Measurements from ENCODE around the gene REXO1.

The REXO1 gene

GRCh38 chr19:1856345-1856697 is 8.0 kb upstream of the REXO1 start:
- H3K27ac ChIP-seq (ENCODE audit: extremely low read depth, low read depth, low read length) = no peak overlapping the region
- peaks cover 19% of the 10 kb centered on the region for H3K4me1 ChIP-seq (ENCODE audit: control insufficient read depth, insufficient read depth, low read length)
- TF ChIP-seq ZBTB10 (tag by site-specific recombination; IDR thresholded peaks at IDR 0.05) (0 out of 2 replicates have a peak, but pooled peaks have one; percentile 21), PATZ1 (tag by site-specific recombination; IDR thresholded peaks at IDR 0.05) (peak; percentile 56), ZNF433 (tag by site-specific recombination; IDR thresholded peaks at IDR 0.05; ENCODE audit: low read depth) (no peak), TSHZ1 (tag by site-specific recombination; IDR thresholded peaks at IDR 0.05; ENCODE audit: borderline replicate concordance) (no peak), GFI1B (tag by site-specific recombination; IDR thresholded peaks at IDR 0.05) (no peak), ZNF792 (tag by site-specific recombination; IDR thresholded peaks at IDR 0.05) (no peak), KLF8 (tag by site-specific recombination; IDR thresholded peaks at IDR 0.05) (peak; percentile 40; the same call in 1 of the 2 replicates)
- ChIA-PET CTCF (interaction anchor here (0.6 to 1.3 kb wide), 3 partner anchors 18 to 96 kb away, joined by 3 to 5 read pairs (median 4); no protein-coding TSS in a partner anchor), POLR2A (no interaction called here)
- no peak overlapping the region for H3K4me3 ChIP-seq (ENCODE audit: low read depth, low read length)
- no peaks in the 10 kb centered on the region for H3K36me3 ChIP-seq (ENCODE audit: control insufficient read depth in 2 of 2, insufficient read depth in 1 of 2, low read length in 2 of 2)
- H3K9me3 ChIP-seq (ENCODE audit: control insufficient read depth, insufficient read depth, low read depth, low read length) = no peaks in the 10 kb centered on the region

- ChIA-PET POLR2A (interaction anchor here (0.6 kb wide), 1 partner anchor 20 kb away, joined by 3 read pairs; no protein-coding TSS in a partner anchor), CTCF (interaction anchor here (0.6 to 3.3 kb wide), 4 partner anchors 9 to 49 kb away, joined by 3 to 13 read pairs (median 4); no protein-coding TSS in a partner anchor)
- no peak overlapping the region for H3K4me3 ChIP-seq (ENCODE audit: low read depth, low read length)
- H3K9me3 ChIP-seq (ENCODE audit: control insufficient read depth, insufficient read depth, low read depth, low read length) = no peaks in the 10 kb centered on the region
- peaks cover 19% of the 10 kb centered on the region for H3K4me1 ChIP-seq (ENCODE audit: control insufficient read depth, insufficient read depth, low read length)
- no peaks in the 10 kb centered on the region for H3K36me3 ChIP-seq (ENCODE audit: control insufficient read depth in 2 of 2, insufficient read depth in 1 of 2, low read length in 2 of 2)
- 0 out of 2 replicates have a peak overlapping the region, but pooled peaks have one; percentile 11 for H3K27ac ChIP-seq (ENCODE audit: extremely low read depth, low read depth, low read length)
- TF ChIP-seq ZNF26 (tag by site-specific recombination; IDR thresholded peaks at IDR 0.05) (no peak), ZNF157 (tag by site-specific recombination; IDR thresholded peaks at IDR 0.05) (no peak), MEIS1 (CRISPR knock-in tag; IDR thresholded peaks at IDR 0.05; ENCODE audit: borderline replicate concordance) (no peak), PATZ1 (tag by site-specific recombination; IDR thresholded peaks at IDR 0.05) (no peak), ZBTB48 (tag by site-specific recombination; IDR thresholded peaks at IDR 0.05) (no peak; the same call in 1 of the 2 replicates), SP7 (tag by site-specific recombination; IDR thresholded peaks at IDR 0.05) (no peak), ZNF658 (tag by site-specific recombination; IDR thresholded peaks at IDR 0.05) (no peak)
These were observed 7.6 kb upstream of the REXO1 start for GRCh38 chr19:1855828-1856255.

All from HEK293 (cell line).